CD4-positive, alpha-beta T cell treated with Interleukin-17A for 4 hours (primary cell): ENCODE results near the gene HOXB13.

Source experiments
- DNase-seq: peaks from one replicate; pipeline ENCODE4 v3.0.0-alpha.2; 2020; ENCODE audit warnings: mixed read lengths

HOXB13 gene

DNA sequence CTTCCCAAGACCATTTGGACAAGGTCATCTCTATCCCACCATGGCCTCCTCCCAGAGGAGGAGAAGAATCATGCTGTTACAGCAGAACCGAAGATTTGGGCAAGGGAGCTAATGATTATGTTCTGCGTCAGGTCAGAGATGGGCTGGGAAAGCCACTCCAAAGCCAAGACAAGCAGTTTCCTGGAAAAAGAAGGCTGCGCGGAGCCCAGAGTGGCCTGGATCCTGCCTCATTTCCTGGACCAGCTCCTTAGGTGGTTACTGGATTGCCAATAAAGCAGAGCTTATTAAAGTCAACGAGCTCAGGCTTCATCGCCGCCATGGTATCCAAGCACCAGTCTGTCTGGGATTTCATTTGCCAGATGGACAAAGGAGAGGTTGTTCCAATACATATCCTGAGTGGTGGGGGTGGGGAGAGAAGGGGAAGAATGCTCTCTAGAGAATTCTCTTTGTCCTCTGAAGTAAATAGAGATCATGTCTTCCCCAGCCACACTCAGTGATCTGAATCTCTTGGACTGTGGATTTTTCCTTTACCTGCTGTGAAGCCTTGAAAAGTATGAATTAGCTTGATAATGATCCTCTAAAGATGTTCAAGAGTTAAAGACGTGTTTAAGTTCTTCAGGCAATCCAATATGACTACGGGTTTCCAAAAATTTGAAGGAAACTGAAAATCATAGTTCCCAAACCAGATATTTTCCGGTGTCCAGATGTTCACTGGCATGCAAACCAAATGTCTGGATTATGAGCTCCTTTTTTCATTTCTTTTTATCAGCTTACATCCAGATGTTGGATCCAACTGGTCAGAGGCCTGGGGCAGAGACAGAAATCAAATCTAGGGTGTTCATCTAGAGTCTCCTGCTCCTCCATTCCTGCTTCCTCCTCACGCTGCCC, 23.9 kb downstream of the HOXB13 start:
- no peak for DNase-seq

DNA sequence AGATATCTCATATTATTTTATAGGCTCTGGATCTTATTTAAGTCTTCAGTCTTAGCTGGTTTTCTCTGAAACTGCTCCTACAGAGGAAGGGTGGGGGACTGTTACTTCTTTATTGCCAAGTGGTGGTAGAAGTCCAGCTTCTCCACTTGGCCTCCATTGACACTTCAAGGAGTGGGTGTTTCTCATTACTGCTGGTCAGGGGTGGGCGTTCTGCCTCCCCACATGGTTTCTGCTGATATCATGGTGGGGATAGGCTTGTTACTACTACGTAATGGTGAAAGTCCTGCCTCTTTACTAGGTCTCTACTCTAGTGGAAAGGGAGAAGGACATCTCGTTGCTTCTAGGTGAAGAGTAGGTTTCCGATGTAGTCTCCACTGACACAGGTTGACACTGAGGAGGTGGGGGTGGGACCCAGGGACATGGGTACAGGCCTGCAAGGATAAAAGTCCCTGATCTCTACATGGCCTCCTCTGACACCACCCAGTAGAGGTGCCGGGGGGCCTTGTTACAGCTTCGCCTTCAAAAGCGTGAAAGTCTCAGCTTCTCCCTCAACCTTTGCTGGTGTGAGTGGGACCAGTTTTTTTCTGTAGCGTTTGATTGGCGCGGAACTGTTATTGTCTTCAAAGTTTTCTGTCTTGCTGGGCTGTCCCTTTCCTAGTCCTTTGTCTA, 26.6 kb downstream of the HOXB13 start:
- no peak for DNase-seq

DNA sequence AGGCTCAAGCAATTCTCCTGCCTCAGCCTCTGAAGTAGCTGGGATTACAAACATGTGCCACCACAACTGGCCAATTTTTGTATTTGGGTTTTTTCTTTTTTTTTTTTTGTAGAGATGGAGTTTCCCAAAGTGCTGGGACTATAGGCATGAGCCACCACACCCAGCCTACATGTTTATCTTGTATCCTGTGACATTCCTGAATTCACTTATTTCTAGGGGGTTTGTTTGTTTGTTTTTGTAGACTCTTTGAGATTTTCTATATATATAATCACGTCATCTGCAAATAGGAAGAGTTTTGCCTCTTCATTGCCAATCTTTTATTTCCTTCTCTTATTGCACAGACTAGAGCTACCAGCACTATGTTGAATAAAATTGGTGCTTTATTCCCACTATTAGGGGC, 35.4 kb downstream of the HOXB13 start:
- no peak for DNase-seq

DNA sequence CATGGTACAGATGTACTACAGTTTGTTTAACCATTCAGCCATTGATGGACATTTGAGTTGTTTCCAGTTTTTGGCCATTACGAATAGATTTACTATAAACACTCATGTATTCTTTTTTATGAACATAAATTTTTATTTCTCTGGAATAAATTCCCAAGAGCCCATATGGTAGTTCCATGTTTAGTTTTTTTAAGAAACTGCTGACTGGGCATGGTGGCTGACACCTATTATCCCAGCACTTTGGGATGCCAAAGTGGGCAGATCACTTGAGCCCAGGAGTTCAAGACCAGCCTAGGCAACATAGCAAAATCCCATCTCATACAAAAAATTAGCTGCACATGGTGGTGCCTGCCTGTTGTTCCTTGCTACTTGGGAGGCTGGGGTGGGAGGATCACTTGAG, 36.5 kb downstream of the HOXB13 start:
- no peak for DNase-seq

DNA sequence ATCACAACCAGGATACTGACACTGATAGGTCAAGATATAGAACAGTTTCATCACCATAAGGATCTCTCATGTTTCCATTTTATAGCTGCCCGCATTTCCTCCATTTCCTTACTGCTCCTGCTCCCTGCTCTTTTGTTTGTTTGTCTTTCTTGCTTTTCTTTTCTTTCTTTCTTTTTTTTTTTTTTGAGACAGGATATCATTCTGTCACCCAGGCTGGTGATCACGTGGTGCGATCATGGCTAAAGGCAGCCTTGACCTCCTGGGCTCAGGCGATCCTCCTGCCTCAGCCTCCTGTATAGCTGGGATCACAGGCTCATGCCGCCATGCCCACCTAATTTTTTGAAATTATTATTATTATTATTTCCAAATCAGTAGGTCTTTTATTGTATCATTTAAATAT, 37.9 kb downstream of the HOXB13 start:
- DNase-seq: no peak

DNA sequence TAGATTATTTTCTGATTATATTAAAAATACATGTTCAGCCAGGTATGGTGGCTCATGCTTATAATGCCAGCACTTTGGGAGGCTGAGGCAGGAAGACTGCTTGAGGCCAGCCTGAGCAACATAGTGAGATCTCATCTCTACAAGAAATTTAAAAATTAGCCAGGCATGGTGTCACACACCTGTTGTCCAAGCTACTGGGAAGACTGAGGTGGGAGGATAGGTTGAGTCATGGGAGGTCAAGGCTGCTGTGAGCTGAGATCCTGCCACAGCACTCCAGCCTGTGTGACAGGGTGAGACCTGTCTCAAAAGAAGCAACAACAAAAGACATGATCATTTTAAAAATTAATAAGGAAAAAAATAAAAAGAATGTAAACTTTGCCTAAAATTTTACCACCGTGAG, 46.9 kb downstream of the HOXB13 start:
- DNase-seq: no peak

DNA sequence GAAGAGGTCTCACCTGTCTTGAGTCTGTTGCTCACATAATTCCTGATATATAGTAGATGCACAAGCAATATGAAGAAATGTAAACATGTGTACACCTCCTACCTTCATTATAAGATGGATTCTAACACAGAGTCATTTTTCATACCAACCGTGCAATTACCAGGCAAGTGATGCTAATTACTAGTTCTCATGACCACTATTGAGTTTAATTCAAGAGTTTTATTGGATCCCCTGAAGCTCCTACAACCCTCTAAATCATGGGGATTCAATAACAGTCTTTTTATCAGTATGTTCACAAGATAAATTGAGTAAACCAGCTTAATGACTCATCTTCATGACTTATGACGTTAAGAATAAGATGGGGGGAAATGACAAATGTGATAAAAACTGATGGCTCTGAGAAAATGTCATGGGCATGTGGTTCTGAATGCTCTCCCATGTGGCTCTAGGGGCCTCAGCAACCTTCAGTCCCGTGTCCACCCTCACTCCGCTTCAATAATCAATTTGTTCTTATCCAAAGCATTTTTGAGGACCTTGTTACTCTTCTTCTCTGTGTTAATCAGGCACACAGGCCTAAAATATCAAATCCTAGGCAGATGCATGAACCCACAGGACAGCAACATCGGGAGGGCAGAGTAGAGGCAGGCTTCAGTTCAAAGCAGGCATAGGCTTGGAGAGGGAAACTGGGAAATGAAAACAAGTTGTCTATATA, 49.0 kb downstream of the HOXB13 start:
- DNase-seq: no peak

GRCh38 chr17:48678141-48678971, 50.2 kb downstream of the HOXB13 start:
- peak; percentile 76 for DNase-seq

GRCh38 chr17:48676963-48677558, 51.5 kb downstream of the HOXB13 start:
- no peak for DNase-seq
